Erythroblast (primary cell): Measurements from ENCODE around the gene CCDC177.

Experiments
- GATA1 ChIP-seq: IDR thresholded peaks from 2 replicates; pipeline ENCODE4 v1.6.1; 2011; ENCODE audit warnings: low read depth, mild to moderate bottlenecking, control low read depth, low read length, moderate library complexity
- POLR2A ChIP-seq: IDR thresholded peaks from 2 replicates; pipeline ENCODE4 v1.6.1; 2011; ENCODE audit warnings: mild to moderate bottlenecking, low read length

DNA sequence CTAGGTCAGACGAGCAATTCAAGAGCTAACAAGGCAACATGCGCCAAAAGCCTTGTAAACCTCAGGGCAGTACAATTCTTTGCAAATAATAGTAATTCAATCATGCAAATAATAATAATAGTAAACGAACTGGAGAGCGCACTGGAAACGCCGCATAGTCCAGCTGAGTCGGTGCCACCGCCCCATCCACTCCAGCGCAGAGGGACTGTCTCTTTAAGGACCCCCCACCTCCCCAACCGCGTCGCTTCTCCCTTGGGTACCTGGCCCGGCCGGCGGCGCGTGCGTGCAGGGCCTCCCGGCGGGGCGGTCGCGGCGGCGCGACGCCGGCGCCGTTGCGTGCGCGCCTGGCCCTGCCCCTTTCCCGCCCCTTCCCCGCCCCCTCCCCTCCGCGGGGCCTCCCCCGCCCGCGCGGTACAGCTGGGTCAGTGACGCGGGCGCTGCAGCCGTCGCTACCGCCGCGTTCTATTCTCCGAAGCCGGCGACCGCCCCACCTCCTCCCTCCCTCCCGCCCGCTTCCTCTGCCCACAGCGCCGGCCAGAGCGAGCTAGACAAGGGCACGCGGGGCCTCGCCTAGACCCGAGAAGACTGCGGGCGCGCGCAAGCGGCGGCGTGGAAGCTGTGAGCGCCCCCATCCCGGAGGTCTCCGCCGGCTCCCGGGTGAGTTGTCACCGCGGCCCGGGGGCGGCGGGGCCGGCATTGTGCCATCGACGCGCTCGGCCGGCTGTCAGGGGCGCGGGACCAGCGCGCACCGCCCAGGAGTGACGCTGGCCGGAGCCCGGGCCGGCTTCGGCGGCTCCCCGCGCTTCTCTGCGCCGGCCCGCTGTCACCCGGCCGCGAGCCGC lies 36.7 kb upstream of the CCDC177 start, which contains the start of gene SUSD6:
- TF ChIP-seq POLR2A (peak; percentile 29), GATA1 (no peak)
